HG03342 (cell line): Measurements from ENCODE around the gene TGFB1.
"Not testable (repeated sequence)": the region's sequence is repeated elsewhere in the genome, so short reads cannot be mapped to it uniquely, and the experiment has no call there.

Source experiments
- ATAC-seq: cut with Tn5 transposase; IDR thresholded peaks from one replicate; pipeline ENCODE4 v1.9.1; 2021; ENCODE audit warnings: mild to moderate bottlenecking, moderate library complexity; ENCODE audit not compliant: unreplicated experiment

Gene TGFB1

DNA sequence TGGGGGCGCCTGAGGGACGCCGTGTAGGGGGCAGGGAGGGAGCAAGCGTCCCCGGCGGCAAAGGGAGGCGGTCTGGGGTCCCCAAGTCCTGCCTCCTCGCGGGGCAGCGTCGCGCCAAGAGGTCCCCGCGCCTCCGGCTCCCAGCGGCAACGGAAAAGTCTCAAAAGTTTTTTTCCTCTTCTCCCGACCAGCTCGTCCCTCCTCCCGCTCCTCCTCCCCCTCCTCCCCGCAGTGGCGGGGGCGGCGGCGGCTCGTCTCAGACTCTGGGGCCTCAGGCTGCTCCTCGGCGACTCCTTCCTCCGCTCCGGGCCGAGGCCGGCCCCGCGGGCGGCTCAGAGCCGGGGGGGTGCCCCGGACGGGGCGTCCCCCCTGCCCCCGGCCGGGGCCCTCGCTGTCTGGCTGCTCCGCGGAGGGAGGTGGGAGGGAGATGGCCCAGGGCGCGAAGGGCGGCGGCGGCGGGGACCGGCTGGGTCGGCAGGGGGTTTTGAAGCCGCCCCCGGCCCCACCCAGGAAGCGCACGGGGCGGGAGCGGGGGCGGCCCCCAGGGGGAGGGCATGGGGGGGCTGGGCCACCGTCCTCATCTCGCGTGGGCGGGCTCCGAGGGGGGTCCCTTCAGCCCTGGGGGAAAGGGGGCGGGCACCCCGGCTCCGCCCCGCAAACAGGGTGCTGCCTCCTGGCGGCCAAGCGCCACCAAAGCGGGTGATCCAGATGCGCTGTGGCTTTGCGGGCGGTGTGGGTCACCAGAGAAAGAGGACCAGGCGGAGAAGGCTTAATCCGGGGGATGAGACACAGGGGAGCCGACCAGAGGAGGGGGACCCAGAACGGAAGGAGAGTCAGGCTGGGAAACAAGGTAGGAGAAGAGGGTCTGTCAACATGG is at the start of gene TGFB1:
TGFB1 (minus strand) TSS at position 457 of the 877 bp plus-strand sequence. CDS start 878 bp downstream, outside the sequence.
- ATAC-seq: peak; percentile 36

DNA sequence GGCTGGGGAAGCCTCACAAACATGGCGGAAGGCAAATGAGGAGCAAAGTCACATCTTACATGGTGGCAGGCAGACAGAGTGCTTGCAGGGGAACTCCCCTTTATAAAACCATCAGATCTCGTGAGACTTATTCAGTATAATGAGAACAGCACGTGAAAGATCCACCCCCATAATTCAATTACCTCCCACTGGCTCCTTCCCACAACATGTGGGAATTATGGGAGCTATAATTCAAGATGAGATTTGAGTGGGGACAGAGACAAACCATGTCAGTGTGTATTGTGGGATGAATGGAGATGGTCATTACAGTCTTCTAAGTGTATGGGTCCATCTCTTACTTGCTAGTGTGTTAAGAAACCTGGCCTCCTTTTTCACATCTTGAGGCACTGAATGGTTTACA is 48.3 kb upstream of the TGFB1 start:
- no peak for ATAC-seq

DNA sequence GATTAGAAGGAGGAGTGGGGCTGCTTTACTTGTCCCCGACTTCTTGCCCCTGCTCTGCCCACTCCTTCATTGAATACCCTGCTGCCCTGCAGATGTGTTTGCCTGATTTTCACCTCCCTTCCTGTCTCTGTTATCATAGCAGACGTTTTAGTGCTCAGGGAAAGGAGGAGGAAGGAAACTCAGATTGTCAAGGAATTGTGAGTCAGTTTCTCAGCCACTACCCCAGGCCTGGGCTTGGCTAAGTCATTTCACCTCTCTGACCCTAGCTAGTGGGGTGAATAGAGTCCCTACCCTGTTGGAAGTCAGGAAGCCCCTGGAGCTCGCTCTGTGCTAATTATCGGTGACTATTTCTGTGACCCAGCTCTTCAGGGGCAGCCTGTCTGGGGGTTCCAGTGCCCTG is 47.8 kb upstream of the TGFB1 start:
- ATAC-seq: no peak

DNA sequence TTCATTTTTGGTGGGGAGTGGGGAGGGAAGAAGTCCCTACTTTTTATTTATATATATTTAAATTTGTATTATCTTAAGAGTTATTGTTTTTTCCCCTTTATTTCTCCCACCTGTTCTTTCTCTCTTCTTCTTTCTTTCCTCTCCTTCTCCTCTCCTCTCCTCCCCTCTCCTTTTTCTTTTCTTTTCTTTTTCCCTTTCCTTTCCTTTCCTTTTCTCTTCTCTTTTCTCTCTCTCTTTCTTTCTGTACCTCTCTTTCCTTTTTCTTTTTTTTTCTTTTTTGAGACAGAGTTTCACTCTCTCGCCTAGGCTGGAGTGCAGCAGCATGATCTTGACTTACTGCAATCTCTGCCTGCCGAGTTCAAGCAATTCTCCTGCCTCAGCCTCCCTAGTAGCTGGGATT is 45.8 kb upstream of the TGFB1 start:
- no peak for ATAC-seq

DNA sequence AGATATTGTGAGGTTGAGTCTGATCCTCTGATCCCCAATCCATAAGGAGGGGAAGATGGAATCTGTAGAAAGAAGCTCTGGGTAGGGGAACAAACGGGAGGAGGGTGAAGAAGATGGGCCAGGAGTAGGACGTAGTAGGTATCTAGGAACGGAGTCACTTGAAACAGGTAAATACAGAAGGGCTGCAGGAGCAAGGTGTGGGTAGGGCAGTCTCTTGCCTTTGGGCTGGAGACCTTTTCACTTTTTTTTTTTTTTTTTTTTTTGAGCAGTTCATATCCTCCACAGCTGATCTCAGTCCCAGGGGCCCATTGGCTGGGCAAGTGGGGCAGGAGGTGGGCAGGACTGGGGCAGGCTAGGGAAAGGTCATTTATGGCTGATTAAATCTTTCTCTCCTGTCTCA is 45.4 kb upstream of the TGFB1 start:
- ATAC-seq: no peak

DNA sequence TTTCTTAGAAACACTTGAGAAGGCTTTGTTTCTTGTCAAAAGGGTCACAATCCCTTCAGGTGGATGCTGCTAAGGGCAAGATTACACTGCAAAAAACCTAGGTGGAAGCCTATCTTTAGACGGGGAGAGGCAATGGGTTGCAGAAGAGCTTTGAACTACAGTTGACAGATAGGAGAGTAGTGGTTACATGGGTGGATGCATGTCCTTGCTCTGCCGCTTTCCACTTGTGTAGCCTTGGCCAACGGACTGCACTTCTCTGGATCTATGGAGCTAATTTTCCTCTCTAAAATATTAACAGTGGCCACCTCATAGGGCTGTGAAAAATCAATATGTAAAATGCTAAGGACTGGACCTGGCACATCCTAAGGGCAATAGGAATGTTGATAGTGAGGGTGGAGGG is 44.9 kb upstream of the TGFB1 start:
- ATAC-seq: no peak

DNA sequence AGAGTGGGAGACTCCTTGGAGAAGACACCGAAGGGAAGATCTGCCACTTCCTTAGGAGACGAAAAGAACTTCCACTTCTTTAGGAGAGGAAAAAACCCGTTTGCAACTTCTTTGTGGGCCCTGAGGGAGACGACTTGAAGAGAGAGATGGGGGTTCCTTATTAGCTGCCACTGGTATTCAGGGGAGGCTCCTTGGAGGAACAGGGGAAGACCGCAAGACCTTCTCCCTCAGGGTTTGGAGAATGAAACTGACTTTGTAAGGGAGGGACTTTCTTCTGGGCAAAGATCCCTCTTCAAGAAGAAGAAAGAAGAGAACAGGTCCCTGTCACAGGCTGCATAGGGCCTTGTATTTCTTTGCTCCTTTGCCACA is 44.3 kb upstream of the TGFB1 start:
- ATAC-seq: no peak

DNA sequence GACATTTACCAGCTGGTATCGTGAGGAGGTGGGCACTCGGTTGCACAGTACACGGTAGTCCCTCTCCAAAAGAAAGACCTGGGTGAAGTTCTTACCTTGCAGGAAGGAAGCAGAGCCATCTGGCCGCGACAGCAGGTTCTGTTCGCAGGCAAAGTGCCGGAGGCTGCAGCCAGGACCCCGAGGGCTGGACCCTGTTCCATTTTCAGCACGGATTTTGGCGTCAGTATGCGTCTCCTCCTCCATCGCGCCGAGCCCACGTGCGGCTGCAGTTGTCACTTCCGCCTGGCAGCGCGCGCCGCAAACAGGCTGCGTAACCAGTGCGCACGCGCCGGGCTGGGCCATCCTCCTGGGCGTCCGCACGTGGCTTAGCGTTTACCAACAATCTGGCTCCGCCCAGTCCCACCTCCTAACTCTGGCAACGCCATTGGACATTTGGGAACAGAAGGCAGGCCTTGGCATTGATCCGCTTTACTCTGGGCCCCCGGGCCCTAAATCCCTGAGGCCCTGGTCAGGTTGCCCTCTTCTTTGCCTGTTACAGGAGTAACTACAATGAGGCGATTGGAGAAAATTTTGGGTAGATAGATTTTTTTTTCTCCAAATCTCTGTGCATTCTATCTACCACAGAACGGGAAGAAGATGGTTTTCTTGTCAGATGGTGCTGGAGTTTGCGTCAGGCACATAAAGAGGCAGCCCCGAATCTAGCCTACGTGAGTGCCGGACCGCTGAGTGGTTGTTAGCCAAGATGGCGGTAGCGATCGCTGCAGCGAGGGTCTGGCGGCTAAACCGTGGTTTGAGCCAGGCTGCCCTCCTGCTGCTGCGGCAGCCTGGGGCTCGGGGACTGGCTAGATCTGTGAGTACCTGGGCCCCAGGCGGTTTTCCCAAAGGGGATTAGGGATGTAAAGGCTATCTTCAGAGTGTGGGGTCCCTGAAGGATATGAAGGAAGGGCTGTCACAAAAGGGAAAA is 43.6 kb upstream of the TGFB1 start, which contains the start of the genes BCKDHA and EXOSC5:
BCKDHA (plus strand) TSS at position 733 of the 964 bp plus-strand sequence; CDS start at position 743, 10 bp downstream.
EXOSC5 (minus strand) TSS at position 274 of the 964 bp plus-strand sequence; CDS start at position 243, 31 bp downstream.
- peak; percentile 89 for ATAC-seq

DNA sequence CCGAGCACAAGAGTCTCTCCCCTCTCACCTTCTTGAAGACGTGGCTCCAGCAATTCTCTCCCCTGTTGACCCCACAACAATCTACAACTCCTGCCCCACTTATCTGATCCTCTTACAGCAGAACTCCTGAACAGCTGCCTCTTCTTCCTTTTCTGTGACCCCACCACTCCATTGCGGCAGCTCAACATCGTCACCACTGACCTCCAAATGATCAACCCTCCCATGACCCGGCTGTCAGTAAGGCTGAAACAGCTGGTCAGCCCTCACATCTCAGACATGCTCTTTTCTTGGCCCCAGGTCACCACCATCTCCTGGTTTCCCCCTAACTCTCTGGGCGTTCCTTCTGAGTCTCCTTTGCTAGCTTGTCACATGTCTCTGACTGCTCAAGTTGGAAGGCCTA is 41.6 kb upstream of the TGFB1 start:
- ATAC-seq: no peak

DNA sequence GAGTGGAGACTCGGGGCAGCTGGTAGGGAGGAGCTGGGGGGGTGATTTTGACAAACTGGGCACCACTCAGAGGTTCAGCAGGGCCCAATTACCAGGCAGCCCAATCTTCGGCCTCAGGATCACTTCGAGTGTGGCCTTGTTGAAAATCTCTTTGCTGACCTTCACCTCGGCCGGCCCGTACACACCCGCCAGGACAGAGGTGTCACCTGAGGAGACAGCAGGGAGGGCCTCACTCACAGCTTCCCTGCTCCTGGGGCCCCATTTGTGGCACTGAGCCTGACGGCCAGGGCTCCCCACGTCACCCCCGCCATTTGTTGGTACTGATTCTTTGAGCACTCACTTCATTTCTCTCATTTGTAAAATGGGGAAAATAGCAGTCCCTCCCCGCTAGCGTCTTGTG is 39.1 kb upstream of the TGFB1 start:
- ATAC-seq: no peak

DNA sequence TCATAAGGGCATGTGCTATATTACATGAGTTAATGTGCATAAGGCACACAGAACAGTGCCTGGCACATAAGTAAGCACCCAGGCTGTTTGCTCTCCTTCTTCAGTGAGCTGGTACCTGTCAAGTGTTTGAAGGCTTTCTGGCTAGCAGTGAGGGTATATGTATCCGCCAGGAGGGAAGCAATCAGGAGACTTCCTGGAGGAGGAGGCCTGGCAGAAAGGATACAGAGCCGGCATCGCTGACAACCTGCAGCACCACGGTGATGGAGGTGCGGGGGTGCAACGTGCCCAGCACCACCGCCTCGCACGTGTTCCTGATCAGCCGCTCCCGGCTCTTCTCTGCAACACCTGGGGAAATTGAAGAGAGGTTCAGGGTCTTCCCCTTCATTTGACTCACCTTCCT is 37.9 kb upstream of the TGFB1 start:
- no peak for ATAC-seq

DNA sequence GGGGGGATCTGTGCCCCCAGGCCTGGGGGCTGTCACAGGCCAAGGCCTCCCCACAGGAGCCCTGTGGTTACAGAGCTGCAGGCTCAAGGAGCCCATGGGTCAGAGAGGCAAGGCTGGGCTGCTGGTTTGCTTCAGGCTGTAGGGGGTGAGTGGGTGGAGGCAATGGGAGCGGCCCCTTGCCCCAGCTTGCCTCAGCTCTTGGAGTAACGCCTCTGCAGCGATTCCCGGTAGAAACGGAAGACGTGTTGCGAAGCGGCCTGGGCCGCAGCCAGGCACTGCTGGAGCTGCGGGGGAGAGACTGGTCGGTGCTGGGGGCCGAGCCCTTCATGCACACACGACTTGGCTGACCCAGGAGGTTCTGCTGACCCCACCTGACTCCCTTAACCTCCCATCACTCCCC is 32.7 kb upstream of the TGFB1 start:
- ATAC-seq: no peak

DNA sequence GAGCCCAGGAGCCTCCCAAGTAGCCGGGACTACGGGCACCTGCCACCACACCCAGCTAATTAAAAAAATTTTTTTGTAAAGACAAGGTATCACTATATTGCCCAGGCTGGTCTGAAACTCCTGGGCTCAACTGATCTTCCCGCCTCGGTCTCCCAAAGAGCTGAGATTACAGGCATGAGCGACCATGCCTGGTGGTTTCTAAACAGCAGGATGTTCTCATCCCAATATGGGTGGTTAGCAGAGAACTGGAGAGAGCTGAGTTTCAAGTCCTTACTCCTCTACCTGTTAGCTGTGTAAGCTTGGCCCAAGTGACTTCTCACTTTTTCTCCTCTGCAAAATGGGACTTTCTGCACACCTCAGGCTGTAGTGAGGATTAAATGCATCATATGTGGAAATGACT is 30.6 kb upstream of the TGFB1 start:
- no peak for ATAC-seq

DNA sequence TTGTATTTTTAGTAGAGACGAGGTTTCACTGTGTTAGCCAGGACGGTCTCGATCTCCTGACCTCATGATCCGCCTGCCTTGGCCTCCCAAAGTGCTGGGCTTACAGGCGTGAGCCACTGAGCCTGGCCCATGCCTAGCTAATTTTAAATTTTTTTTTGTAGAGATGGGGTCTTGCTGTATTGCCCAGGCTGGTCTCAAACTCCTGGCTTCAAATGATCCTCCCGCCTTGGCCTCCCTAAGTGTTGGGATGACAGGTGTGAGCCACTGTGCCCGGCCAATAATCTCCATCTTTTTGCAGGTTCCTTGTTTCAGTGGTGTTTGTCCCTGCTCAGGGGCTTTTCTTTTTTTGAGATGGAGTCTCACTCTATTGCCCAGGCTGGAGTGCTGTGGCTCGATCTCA is 27.8 kb upstream of the TGFB1 start:
- not testable (repeated sequence) for ATAC-seq

DNA sequence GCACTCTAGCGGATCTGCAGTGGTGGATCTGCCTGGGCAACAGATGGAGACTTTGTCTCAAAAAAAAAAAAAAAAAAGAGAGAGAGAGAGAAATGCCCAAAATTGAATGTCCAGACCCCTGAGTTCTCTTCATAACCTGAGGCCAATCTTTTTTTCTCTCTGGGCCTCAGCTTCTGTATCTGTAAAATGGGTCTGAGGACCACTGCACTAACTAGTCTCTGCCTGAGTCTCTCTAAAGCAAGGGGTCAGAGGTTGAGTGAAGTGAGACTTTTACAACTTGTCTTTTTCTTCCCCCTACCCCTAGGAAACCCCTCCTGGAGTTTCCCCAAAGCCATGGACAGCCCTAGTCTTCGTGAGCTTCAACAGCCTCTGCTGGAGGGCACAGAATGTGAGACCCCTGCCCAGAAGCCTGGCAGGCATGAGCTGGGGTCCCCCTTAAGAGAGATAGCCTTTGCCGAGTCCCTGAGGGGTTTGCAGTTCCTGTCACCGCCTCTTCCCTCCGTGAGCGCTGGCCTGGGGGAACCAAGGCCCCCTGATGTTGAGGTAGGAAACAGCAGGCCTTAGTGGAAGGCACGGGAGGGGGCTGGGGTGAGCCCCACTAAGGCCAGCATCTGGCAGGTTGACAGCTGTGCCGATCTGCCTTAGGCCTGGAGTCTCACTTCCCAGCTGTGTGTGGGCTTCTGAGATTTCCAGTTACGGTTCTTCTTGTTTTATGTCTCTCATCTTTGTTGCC is 24.4 kb upstream of the TGFB1 start:
- ATAC-seq: peak; percentile 69

DNA sequence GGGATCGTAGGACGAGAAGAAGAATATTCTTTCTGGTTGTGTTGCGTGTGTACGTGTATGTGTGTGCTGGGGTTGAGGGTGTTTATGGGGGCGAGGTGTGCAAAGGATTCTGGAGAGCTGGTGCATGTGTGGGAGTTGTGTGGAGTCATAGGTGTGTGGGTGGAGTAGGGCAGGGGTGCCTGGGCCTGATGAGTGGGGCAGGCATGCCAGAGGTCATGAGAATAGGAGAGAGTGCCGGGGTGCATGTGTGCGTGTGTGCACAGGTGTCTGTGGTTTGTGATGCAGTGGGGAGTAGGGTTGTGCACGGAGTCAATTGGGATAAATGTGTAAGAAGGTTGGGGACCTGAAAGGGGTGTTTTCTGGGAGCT is 23.3 kb upstream of the TGFB1 start:
- ATAC-seq: no peak

DNA sequence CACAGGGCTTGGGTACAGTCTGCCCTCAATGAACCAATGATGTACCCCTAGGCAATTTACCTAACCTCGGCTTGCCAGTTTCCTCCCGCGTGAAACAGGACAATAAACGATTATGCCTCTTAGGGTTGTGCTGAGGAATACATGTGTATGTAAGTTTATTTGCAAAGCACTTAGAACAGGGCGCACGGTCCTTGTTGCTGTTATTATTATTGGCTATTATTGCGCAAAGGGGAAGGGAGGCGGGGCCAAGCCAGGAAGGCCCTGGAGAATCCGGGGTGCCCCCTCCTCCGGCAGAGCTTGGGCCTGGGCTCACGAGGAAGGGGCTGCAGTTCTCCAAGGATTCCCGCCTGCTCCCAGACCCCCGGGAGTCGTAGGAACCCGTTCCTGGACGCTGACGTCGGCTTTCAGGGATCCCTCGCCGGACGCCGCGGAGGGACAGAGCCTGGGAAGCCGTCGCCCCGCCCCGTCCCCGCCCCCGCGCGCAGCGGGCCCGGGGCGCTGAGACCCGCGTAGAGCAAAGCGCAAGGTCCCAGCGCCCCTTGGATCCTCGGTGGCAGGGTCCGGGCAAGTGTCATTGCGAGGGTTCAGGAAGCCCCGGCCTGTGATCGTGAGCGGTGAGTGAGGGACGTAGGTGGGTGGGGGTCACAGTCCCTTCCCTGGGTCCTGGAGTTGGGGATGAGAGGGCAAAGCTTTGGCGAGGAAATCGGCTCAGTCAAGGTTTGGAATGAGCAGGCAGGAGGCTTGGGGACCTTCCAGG is 22.7 kb upstream of the TGFB1 start, which contains the start of gene TMEM91:
TMEM91 (plus strand) TSS at position 293 of the 757 bp plus-strand sequence. CDS start 1,777 bp downstream, outside the sequence.
- ATAC-seq: no peak

DNA sequence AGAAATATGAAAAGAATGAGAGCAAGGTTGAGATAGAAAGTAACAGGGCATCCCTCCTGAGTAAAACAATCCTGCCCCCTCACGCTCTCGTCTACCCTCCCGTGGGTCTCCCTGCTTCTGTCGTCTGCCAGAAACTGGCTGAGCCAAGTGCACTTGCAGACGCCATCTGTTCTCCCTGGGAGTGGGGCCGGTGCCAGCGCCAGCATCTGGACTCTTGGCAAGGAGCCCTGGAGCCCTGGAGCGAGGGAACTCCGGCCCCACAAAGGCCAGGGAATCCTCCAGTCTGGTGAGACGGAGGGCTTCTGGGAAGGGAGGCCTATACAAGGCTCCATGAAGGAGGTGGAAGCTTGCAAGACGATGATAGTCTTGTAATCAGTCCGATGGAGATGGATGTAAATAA is 20.3 kb upstream of the TGFB1 start:
- no peak for ATAC-seq

DNA sequence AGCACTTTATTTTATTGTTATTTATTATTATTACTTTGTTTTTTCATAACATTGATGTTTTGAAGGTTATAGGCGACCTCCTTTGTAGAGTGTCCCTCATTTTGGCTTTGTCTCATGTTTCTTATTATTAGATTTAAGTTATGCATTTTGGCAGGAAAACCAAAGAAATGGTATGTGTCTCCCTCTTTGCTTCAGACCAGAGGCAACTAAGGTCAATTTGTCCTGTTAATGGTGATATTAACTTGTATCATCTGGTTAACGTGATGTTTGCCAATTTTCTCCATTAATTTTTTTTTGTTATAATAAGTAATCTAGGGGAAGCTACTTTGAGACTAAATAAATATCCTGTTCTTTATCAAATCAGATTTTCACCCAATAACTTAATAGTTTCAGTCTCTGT is 18.8 kb upstream of the TGFB1 start:
- ATAC-seq: no peak

DNA sequence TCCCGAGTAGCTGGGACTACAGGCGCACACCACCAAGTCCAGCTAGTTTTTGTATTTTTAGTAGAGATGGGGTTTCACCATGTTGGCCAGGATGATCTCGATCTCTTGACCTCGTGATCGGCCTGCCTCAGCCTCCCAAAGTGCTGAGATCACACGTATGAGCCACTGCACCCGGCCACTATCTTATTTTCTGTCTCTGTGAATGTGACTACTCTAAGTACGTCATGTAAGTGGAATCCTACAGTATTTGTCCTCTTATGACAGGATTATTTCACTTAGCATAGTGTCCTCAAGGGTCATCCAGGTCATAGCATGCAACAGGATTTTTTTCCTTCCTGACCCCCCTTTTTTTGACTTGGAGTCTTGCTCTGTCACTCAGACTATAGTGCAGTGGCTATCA is 17.8 kb upstream of the TGFB1 start:
- no peak for ATAC-seq
